GM12878 (cell line): ENCODE data around the gene HSF4. TPM values are rescaled to one million over a fixed set of nuclear protein-coding genes. Genes with fewer than 3 reads are reported as not detected.

Experiments
- BACH1 ChIP-seq: fragments of 450-650 bp; IDR thresholded peaks from 2 replicates; pipeline ENCODE4 v1.6.1; 2017; ENCODE audit warnings: mild to moderate bottlenecking, borderline replicate concordance
- CEBPB ChIP-seq, 2 experiments: fragments of 150-350 bp in 1 of 2; IDR thresholded peaks; 2 replicates each; pipeline ENCODE4 v1.6.1; 2012 to 2014; ENCODE audit warnings: low read depth in 2 of 2, low read length in 2 of 2, borderline replicate concordance in 1 of 2, inconsistent platforms in 1 of 2
- CHD2 ChIP-seq: IDR thresholded peaks from 2 replicates; pipeline ENCODE4 v1.6.1; 2011; ENCODE audit warnings: low read depth, low read length, improper control_type of control experiment, borderline replicate concordance
- CHD4 ChIP-seq: fragments of 200-600 bp; sonication (generic); IDR thresholded peaks from 2 replicates; pipeline ENCODE4 v1.6.1; 2016; ENCODE audit warnings: mild to moderate bottlenecking
- CREB1 ChIP-seq: IDR thresholded peaks from 2 replicates; pipeline ENCODE4 v1.6.1; 2012; ENCODE audit warnings: low read depth, mild to moderate bottlenecking, inconsistent platforms
- DPF2 ChIP-seq: fragments of 450-650 bp; IDR thresholded peaks from 2 replicates; pipeline ENCODE4 v1.6.1; 2017; ENCODE audit warnings: mild to moderate bottlenecking
- FOS ChIP-seq: IDR thresholded peaks from 3 replicates; pipeline ENCODE4 v1.6.1; 2011; ENCODE audit warnings: borderline replicate concordance; ENCODE audit not compliant: insufficient read length; ENCODE audit errors: extremely low read depth
- IKZF1 ChIP-seq: fragments of 450-650 bp; conservative IDR thresholded peaks from 2 replicates; pipeline ENCODE4 v1.6.1; 2017; ENCODE audit warnings: antibody characterized with exemption, mild to moderate bottlenecking
- MTA2 ChIP-seq: fragments of 450-650 bp; IDR thresholded peaks from 2 replicates; pipeline ENCODE4 v1.6.1; 2016; ENCODE audit warnings: low read depth, mild to moderate bottlenecking, moderate library complexity
- NRF1 ChIP-seq: conservative IDR thresholded peaks from 2 replicates; pipeline ENCODE4 v1.6.1; 2011; ENCODE audit warnings: mild to moderate bottlenecking, low read depth, low read length, improper control_type of control experiment
- POLR2A ChIP-seq: IDR thresholded peaks from 2 replicates; pipeline ENCODE4 v1.6.1; 2011; ENCODE audit warnings: low read depth, mild to moderate bottlenecking, low read length
- RAD51 ChIP-seq: fragments of 450-650 bp; IDR thresholded peaks from 2 replicates; pipeline ENCODE4 v1.6.1; 2016; ENCODE audit warnings: moderate library complexity, mild to moderate bottlenecking, inconsistent platforms
- RELA ChIP-seq: fragments of 450-650 bp; IDR thresholded peaks from 2 replicates; pipeline ENCODE4 v1.8.0; 2014; ENCODE audit warnings: borderline replicate concordance; ENCODE audit not compliant: partially characterized antibody
- SMAD1 ChIP-seq: fragments of 450-650 bp; IDR thresholded peaks from 2 replicates; pipeline ENCODE4 v1.6.1; 2018; ENCODE audit warnings: mild to moderate bottlenecking, low read depth; ENCODE audit not compliant: partially characterized antibody
- TAF1 ChIP-seq: IDR thresholded peaks from 2 replicates; pipeline ENCODE4 v1.6.1; 2011; ENCODE audit warnings: mild to moderate bottlenecking, low read depth, low read length, borderline replicate concordance
- TBL1XR1 ChIP-seq: IDR thresholded peaks from 2 replicates; pipeline ENCODE4 v1.6.1; 2012; ENCODE audit warnings: low read depth, low read length, improper control_type of control experiment
- TCF3 ChIP-seq: IDR thresholded peaks from 2 replicates; pipeline ENCODE4 v1.6.1; 2012; ENCODE audit warnings: low read depth, mild to moderate bottlenecking, low read length, borderline replicate concordance; ENCODE audit not compliant: insufficient read depth
- ZNF622 ChIP-seq: fragments of 450-650 bp; IDR thresholded peaks from 2 replicates; pipeline ENCODE4 v1.6.1; 2017; ENCODE audit warnings: mild to moderate bottlenecking, inconsistent platforms
- polyA plus RNA-seq, 11 experiments: library from polyadenylated mRNA; depleted of rRNA in 4 of 11; unstranded in 6 of 11; stranded (reverse) in 5 of 11; fragments of >200 nt; fragmentation: Nextera tagmentation in 4 of 11; fragmentation: Illumina TruSeq in 1 of 11; extraction: Ambion mirVana in 4 of 11; extraction: Trizol in 1 of 11; gene quantifications; 1 replicate in 1 of 11; 2 replicates in 10 of 11; pipeline versions ENCODE4 v1.2.1 to v1.2.3, GENCODE V29; 2011 to 2016; ENCODE audit warnings: inconsistent platforms in 2 of 11, missing spikeins in 2 of 11, low read depth in 1 of 11
- total RNA-seq, 4 experiments: library from RNA; depleted of rRNA in 3 of 4; stranded (reverse); fragments of >200 nt in 3 of 4; fragmentation: Illumina TruSeq in 1 of 4; extraction: Trizol in 1 of 4; gene quantifications; 2 replicates each; pipeline versions ENCODE4 v1.2.1 to v1.2.3, GENCODE V29; 2013 to 2021
- TF ChIP-seq, protein P1 (sequence below): IDR thresholded peaks from 2 replicates; pipeline ENCODE4 v1.6.1; 2012; ENCODE audit warnings: low read depth, low read length, improper control_type of control experiment
- TF ChIP-seq, protein P2 (sequence below): IDR thresholded peaks from 2 replicates; pipeline ENCODE4 v1.6.1; 2011; ENCODE audit warnings: mild to moderate bottlenecking, low read depth, low read length, moderate library complexity; ENCODE audit not compliant: insufficient replicate concordance
- TF ChIP-seq, protein P3 (sequence below): IDR thresholded peaks from 2 replicates; pipeline ENCODE4 v1.6.1; 2011; ENCODE audit warnings: low read depth, mild to moderate bottlenecking, low read length, moderate library complexity, borderline replicate concordance; ENCODE audit errors: extremely low read depth
- TF ChIP-seq, protein P4 (sequence below): IDR thresholded peaks from 2 replicates; pipeline ENCODE4 v1.6.1; 2011; ENCODE audit warnings: borderline replicate concordance, low read depth, mild to moderate bottlenecking, moderate library complexity, mixed read lengths, low read length; ENCODE audit not compliant: insufficient read depth; ENCODE audit errors: extremely low read length
- TF ChIP-seq, protein P5 (sequence below): fragments of 450-650 bp; IDR thresholded peaks from 2 replicates; pipeline ENCODE4 v1.6.1; 2016; ENCODE audit warnings: mild to moderate bottlenecking
- TF ChIP-seq, protein P6 (sequence below): fragments of 450-650 bp; IDR thresholded peaks from 2 replicates; pipeline ENCODE4 v1.6.1; 2017; ENCODE audit warnings: mild to moderate bottlenecking, low read depth, inconsistent platforms; ENCODE audit not compliant: poor library complexity, severe bottlenecking

HSF4 gene
- total and polyA plus RNA-seq, 10 of the 15 experiments (the other 5 are each of a cell fraction or from before 2014, with no cell fraction given): 0.31 to 9.9 (median 2.6) TPM; not detected in 1

DNA sequence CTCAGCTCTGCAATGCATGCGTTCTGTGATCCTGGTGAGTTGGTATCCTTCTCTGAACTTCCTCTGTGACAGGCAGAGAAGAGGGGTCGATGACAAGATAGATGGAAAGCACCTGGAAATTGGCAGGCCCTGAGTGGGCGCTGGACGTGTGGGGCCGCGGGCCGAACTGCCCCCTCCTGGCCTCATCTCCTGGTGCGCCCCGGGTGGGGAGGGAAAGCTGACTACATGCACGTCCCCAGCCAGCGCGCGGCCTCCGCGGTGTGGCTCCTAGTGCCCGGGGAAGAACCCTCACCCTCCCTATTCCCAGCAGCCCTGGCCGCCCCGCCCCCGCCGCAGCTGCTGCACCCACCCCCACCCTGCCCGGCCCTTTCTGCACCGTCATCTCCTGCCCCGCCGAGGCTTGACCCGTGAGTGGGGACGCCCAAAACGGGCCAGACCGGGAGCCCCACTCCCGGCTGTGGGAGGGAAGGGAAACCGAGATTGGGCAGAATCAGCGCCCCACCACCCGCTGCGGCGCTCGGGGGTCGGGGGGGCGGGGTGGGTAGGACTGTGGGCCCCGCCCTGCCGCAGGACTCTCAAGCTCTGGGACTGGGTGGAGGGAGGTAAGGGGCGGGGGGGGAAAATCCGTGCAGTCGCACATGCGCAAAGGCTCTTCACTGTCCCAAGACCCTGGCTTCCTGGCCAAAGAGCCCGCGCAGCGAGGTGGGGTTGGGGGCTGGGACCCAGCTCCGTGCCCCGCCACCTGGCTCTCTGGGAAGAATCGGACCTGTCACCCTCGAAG lies 5.8 kb downstream of the HSF4 start, which contains the start of gene NOL3 (continued):
- peak; percentile 50 for TF ChIP-seq DPF2
- TF ChIP-seq RAD51: no peak
- TF ChIP-seq FOS: no peak
- TF ChIP-seq, protein P1, sequence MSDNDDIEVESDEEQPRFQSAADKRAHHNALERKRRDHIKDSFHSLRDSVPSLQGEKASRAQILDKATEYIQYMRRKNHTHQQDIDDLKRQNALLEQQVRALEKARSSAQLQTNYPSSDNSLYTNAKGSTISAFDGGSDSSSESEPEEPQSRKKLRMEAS: peak; percentile 55; the same call in 1 of the 2 replicates
- peak; percentile 41 for TF ChIP-seq SMAD1
- no peak for TF ChIP-seq CREB1
- no peak for TF ChIP-seq TAF1
- TF ChIP-seq, protein P2, sequence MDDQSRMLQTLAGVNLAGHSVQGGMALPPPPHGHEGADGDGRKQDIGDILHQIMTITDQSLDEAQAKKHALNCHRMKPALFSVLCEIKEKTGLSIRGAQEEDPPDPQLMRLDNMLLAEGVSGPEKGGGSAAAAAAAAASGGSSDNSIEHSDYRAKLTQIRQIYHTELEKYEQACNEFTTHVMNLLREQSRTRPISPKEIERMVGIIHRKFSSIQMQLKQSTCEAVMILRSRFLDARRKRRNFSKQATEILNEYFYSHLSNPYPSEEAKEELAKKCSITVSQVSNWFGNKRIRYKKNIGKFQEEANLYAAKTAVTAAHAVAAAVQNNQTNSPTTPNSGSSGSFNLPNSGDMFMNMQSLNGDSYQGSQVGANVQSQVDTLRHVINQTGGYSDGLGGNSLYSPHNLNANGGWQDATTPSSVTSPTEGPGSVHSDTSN: no peak
- peak; percentile 49; the same call in 1 of the 2 replicates for TF ChIP-seq MTA2
- TF ChIP-seq, protein P3, sequence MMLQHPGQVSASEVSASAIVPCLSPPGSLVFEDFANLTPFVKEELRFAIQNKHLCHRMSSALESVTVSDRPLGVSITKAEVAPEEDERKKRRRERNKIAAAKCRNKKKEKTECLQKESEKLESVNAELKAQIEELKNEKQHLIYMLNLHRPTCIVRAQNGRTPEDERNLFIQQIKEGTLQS: no peak
- no peak for TF ChIP-seq CEBPB (IDR thresholded peaks at IDR 0.05; ENCODE audit: borderline replicate concordance in 1 of 2, low read depth in 2 of 2, low read length in 2 of 2)
- TF ChIP-seq NRF1: peak; percentile 55
- no peak for TF ChIP-seq ZNF622
- TF ChIP-seq TCF3: peak; percentile 70
- peak; percentile 43 for TF ChIP-seq RELA
- TF ChIP-seq CHD4: no peak
- peak; percentile 54; the same call in 1 of the 2 replicates for TF ChIP-seq BACH1
- TF ChIP-seq IKZF1: peak; percentile 80
- TF ChIP-seq, protein P4, sequence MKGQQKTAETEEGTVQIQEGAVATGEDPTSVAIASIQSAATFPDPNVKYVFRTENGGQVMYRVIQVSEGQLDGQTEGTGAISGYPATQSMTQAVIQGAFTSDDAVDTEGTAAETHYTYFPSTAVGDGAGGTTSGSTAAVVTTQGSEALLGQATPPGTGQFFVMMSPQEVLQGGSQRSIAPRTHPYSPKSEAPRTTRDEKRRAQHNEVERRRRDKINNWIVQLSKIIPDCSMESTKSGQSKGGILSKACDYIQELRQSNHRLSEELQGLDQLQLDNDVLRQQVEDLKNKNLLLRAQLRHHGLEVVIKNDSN: no peak
- TF ChIP-seq, protein P5, sequence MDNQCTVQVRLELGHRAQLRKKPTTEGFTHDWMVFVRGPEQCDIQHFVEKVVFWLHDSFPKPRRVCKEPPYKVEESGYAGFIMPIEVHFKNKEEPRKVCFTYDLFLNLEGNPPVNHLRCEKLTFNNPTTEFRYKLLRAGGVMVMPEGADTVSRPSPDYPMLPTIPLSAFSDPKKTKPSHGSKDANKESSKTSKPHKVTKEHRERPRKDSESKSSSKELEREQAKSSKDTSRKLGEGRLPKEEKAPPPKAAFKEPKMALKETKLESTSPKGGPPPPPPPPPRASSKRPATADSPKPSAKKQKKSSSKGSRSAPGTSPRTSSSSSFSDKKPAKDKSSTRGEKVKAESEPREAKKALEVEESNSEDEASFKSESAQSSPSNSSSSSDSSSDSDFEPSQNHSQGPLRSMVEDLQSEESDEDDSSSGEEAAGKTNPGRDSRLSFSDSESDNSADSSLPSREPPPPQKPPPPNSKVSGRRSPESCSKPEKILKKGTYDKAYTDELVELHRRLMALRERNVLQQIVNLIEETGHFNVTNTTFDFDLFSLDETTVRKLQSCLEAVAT: no peak
- peak; percentile 56 for TF ChIP-seq CHD2
- TF ChIP-seq TBL1XR1: 0 out of 2 replicates have a peak, but pooled peaks have one; percentile 55
- peak; percentile 50 for TF ChIP-seq POLR2A
- TF ChIP-seq, protein P6, sequence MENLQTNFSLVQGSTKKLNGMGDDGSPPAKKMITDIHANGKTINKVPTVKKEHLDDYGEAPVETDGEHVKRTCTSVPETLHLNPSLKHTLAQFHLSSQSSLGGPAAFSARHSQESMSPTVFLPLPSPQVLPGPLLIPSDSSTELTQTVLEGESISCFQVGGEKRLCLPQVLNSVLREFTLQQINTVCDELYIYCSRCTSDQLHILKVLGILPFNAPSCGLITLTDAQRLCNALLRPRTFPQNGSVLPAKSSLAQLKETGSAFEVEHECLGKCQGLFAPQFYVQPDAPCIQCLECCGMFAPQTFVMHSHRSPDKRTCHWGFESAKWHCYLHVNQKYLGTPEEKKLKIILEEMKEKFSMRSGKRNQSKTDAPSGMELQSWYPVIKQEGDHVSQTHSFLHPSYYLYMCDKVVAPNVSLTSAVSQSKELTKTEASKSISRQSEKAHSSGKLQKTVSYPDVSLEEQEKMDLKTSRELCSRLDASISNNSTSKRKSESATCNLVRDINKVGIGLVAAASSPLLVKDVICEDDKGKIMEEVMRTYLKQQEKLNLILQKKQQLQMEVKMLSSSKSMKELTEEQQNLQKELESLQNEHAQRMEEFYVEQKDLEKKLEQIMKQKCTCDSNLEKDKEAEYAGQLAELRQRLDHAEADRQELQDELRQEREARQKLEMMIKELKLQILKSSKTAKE: no peak
